ENCODE data around the gene PHEX.

DNA sequence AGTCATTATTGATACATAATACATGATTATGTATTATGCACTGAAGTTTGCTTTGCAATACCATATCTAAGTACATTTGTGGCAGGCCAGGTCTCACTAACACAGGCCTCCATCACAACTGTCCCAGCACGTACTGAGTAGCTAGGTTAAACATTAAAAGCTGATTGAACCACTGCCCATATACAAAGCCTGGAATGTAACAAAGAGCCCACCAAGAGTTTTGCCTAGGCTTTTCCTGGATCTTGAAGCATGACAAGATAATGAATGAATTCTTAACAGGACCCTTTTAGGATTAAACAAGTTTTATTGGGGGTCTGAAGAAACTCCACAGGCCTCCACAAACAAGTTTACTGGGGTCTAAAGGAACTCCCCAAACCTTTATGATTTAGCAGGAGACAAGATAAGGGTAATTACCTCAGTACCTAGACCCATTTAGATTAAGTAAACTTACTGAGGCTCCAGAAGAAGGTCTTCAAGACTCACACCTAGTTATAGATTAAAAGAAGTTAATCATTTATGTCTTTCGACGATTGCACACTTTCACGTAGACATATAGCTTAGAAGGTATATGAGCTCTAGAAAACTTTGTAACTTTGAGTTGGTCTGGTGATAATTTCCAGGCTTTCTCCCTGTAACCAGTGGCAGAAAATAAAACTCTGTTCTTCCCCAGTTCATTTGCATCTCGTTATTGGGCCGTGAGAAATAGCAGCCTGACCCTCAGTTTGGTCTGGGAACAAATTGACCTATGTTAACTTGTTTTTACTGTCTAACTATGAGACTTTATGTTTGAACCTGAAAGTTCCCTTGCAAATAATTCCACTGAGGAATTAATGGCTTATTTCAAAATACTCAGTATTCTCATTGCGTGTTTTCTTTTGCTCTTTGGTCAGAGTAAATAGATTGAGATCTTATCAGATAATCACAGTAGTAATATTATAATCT lies 84.8 kb downstream of the PHEX start:
- TF ChIP-seq, protein P1, sequence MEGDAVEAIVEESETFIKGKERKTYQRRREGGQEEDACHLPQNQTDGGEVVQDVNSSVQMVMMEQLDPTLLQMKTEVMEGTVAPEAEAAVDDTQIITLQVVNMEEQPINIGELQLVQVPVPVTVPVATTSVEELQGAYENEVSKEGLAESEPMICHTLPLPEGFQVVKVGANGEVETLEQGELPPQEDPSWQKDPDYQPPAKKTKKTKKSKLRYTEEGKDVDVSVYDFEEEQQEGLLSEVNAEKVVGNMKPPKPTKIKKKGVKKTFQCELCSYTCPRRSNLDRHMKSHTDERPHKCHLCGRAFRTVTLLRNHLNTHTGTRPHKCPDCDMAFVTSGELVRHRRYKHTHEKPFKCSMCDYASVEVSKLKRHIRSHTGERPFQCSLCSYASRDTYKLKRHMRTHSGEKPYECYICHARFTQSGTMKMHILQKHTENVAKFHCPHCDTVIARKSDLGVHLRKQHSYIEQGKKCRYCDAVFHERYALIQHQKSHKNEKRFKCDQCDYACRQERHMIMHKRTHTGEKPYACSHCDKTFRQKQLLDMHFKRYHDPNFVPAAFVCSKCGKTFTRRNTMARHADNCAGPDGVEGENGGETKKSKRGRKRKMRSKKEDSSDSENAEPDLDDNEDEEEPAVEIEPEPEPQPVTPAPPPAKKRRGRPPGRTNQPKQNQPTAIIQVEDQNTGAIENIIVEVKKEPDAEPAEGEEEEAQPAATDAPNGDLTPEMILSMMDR (IDR thresholded peaks at IDR 0.05) = no peak
- TF ChIP-seq POLR2AphosphoS5 (IDR thresholded peaks at IDR 0.05) = no peak

Measured in sigmoid colon (tissue), 4 donors.